Hepatocyte (in vitro differentiated cells): ENCODE measurements around the gene BOLA1. TPM values are rescaled to one million over a fixed set of nuclear protein-coding genes. Genes with fewer than 3 reads are reported as not detected.
A peak's percentile ranks its signal among the peaks of the same experiment; 100 is the strongest.

Experiments used
- DNase-seq: peaks from one replicate; pipeline ENCODE4 v3.0.0-alpha.2; 2016; ENCODE audit warnings: low spot score
- H2AFZ ChIP-seq: fragments of 200-600 bp; sonication (generic); 2 replicates; pipeline ENCODE4 v1.6.0; 2016; ENCODE audit warnings: antibody characterized with exemption, mild to moderate bottlenecking
- H3K27ac ChIP-seq: fragments of 200-600 bp; sonication (generic); 2 replicates; pipeline ENCODE4 v1.5.1; 2016; ENCODE audit warnings: mild to moderate bottlenecking
- H3K27me3 ChIP-seq: fragments of 200-600 bp; sonication (generic); 2 replicates; pipeline ENCODE4 v1.6.1; 2016
- H3K36me3 ChIP-seq: fragments of 200-600 bp; sonication (generic); replicated peaks from 2 replicates; pipeline ENCODE4 v1.5.1; 2016; ENCODE audit warnings: low read depth; ENCODE audit not compliant: insufficient read depth
- H3K4me1 ChIP-seq: fragments of 200-600 bp; sonication (generic); 2 replicates; pipeline ENCODE4 v1.5.1; 2016; ENCODE audit warnings: mild to moderate bottlenecking, moderate library complexity; ENCODE audit not compliant: insufficient read depth
- H3K4me2 ChIP-seq: fragments of 200-600 bp; sonication (generic); 2 replicates; pipeline ENCODE4 v1.6.0; 2016
- H3K4me3 ChIP-seq: fragments of 200-600 bp; sonication (generic); 2 replicates; pipeline ENCODE4 v1.5.1; 2016; ENCODE audit warnings: mild to moderate bottlenecking
- H3K79me2 ChIP-seq: fragments of 200-600 bp; sonication (generic); 2 replicates; pipeline ENCODE4 v1.6.0; 2017; ENCODE audit warnings: mild to moderate bottlenecking
- H3K9me2 ChIP-seq: fragments of 200-600 bp; sonication (generic); replicated peaks from 2 replicates; pipeline ENCODE4 v1.6.0; 2017; ENCODE audit warnings: mild to moderate bottlenecking; ENCODE audit not compliant: insufficient read depth
- H3K9me3 ChIP-seq: fragments of 200-600 bp; sonication (generic); 2 replicates; pipeline ENCODE4 v1.5.1; 2016; ENCODE audit warnings: low read depth, mild to moderate bottlenecking
- H4K20me1 ChIP-seq: fragments of 200-600 bp; sonication (generic); 2 replicates; pipeline ENCODE4 v1.6.0; 2016; ENCODE audit warnings: mild to moderate bottlenecking; ENCODE audit not compliant: insufficient read depth, poor library complexity, severe bottlenecking
- EZH2 ChIP-seq: fragments of 200-600 bp; sonication (generic); IDR thresholded peaks from 2 replicates; pipeline ENCODE4 v1.6.1; 2016; ENCODE audit warnings: antibody characterized with exemption, mild to moderate bottlenecking, borderline replicate concordance
- EZH2phosphoT487 ChIP-seq: fragments of 200-600 bp; sonication (generic); IDR thresholded peaks from one replicate; pipeline ENCODE4 v1.6.1; 2018; ENCODE audit warnings: antibody characterized with exemption, mild to moderate bottlenecking, low read depth, moderate library complexity; ENCODE audit not compliant: unreplicated experiment, severe bottlenecking
- WGBS: methylation state at CpG from one replicate; pipeline ENCODE4 v1.1.6; 2016; ENCODE audit warnings: low lambda C conversion rate; ENCODE audit errors: missing lambda C conversion rate; 5-methylcytosine and 5-hydroxymethylcytosine counted together
- polyA plus RNA-seq: library from polyadenylated mRNA; unstranded; fragments of >200 nt; fragmentation: Nextera tagmentation; extraction: Ambion mirVana; gene quantifications from 2 replicates; pipeline ENCODE4 v1.2.1, GENCODE V29; 2016
- total RNA-seq: library from RNA; depleted of rRNA; stranded (reverse); fragments of >200 nt; gene quantifications from 2 replicates; pipeline ENCODE4 v1.2.3, GENCODE V29; 2014
- TF ChIP-seq, protein P1 (sequence below): fragments of 200-600 bp; sonication (generic); IDR thresholded peaks from 2 replicates; pipeline ENCODE4 v1.5.1; 2016; ENCODE audit warnings: antibody characterized with exemption, mild to moderate bottlenecking; ENCODE audit not compliant: poor library complexity

Gene BOLA1
- total and polyA plus RNA-seq, 2 experiments from 2014 or later: 16.1 to 19.0 TPM

DNA sequence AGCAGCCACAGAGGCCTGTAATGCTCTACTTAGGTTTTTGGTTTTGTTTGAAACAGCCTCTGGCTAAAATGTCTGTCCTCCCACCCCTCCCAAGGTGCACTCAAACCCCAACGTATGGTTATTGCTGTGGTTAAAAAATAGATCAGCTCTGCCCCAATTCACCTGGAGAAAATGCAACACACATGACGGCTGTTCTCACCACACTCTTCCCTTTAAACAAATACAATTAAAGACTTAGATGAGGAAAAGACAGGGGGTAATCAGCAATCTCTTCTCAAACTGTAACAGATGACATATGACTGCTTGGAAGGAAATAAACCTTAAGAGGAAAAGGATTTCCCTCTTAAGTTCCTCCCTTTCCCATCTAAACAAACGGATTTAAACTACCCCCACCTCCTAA is 43.5 kb downstream of the BOLA1 start:
- Histone ChIP-seq H3K4me1 (peaks cover 14% of the 10 kb centered on the region), H3K9me2 (no peaks in the 10 kb centered on the region), H3K79me2 (peaks cover 4% of the 10 kb centered on the region), H3K36me3 (no peaks in the 10 kb centered on the region), H3K9me3 (no peaks in the 10 kb centered on the region), H3K27me3 (no peaks in the 10 kb centered on the region), H3K27ac (peak overlapping the region; percentile 60), H4K20me1 (no peaks in the 10 kb centered on the region), H2AFZ (no peak overlapping the region), H3K4me2 (no peak overlapping the region), H3K4me3 (no peak overlapping the region)
- no peak for DNase-seq
- TF ChIP-seq EZH2phosphoT487 (no peak), EZH2 (no peak)
- TF ChIP-seq, protein P1, sequence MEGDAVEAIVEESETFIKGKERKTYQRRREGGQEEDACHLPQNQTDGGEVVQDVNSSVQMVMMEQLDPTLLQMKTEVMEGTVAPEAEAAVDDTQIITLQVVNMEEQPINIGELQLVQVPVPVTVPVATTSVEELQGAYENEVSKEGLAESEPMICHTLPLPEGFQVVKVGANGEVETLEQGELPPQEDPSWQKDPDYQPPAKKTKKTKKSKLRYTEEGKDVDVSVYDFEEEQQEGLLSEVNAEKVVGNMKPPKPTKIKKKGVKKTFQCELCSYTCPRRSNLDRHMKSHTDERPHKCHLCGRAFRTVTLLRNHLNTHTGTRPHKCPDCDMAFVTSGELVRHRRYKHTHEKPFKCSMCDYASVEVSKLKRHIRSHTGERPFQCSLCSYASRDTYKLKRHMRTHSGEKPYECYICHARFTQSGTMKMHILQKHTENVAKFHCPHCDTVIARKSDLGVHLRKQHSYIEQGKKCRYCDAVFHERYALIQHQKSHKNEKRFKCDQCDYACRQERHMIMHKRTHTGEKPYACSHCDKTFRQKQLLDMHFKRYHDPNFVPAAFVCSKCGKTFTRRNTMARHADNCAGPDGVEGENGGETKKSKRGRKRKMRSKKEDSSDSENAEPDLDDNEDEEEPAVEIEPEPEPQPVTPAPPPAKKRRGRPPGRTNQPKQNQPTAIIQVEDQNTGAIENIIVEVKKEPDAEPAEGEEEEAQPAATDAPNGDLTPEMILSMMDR: no peak
- 52% methylated on average over 3 of the region's 3 CpGs for WGBS

DNA sequence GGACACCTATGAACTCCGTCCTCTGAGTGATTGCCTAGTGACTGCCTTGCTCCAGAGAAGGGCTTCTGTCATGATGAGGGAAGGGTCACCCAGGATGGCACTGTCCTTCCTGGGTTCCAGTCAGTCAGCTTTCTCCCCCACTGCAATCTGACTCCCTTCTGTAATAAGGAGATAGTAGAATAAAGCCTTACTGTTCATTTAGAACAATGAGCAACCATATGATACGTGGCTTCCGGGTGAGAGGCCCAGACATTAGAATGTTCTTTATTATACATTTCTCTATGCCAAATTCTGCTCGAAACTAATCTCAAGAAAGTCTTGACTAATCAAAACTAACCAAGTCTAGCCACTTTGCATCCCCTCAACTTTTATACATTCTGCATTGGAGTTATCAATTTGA is 45.8 kb downstream of the BOLA1 start:
- H3K9me2 ChIP-seq: no peaks in the 10 kb centered on the region
- no peaks in the 10 kb centered on the region for H3K27me3 ChIP-seq
- H3K27ac ChIP-seq: no peak overlapping the region
- H3K4me1 ChIP-seq: no peaks in the 10 kb centered on the region
- DNase-seq: no peak
- no peaks in the 10 kb centered on the region for H3K9me3 ChIP-seq
- H4K20me1 ChIP-seq: no peaks in the 10 kb centered on the region
- peaks cover 4% of the 10 kb centered on the region for H3K79me2 ChIP-seq
- TF ChIP-seq EZH2 (no peak), EZH2phosphoT487 (no peak)
- TF ChIP-seq, protein P1: no peak
- no peak overlapping the region for H2AFZ ChIP-seq
- H3K36me3 ChIP-seq: no peaks in the 10 kb centered on the region
- H3K4me2 ChIP-seq: no peak overlapping the region
- no peak overlapping the region for H3K4me3 ChIP-seq
- WGBS: 95% methylated on average over 4 of the region's 4 CpGs

DNA sequence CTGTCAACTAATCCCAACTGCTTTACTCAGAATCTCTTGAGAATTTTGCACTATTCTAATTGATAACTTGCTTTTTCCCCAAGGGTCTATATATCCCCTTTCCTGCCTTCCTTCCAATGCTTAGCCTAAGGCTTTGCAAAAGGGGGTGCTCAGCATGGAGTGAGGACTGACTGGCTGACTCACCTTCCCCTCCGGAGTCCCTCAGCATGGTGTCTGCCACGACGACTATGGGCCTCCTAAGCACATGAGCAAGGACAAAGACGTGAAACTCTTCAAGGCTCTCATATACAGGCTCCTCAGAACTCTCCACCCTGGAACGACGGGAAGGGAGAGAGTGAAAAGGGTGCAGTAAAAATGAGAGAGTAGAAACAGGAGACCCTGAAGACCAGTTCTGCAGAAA is 50.5 kb downstream of the BOLA1 start:
- no peak overlapping the region for H3K4me3 ChIP-seq
- H3K27ac ChIP-seq: no peak overlapping the region
- TF ChIP-seq EZH2phosphoT487 (no peak), EZH2 (no peak)
- TF ChIP-seq, protein P1: no peak
- WGBS: 80% methylated on average over 6 of the region's 6 CpGs
- H3K27me3 ChIP-seq: no peaks in the 10 kb centered on the region
- no peaks in the 10 kb centered on the region for H3K9me3 ChIP-seq
- H3K4me2 ChIP-seq: no peak overlapping the region
- no peak for DNase-seq
- H2AFZ ChIP-seq: no peak overlapping the region
- no peaks in the 10 kb centered on the region for H3K36me3 ChIP-seq
- H4K20me1 ChIP-seq: no peaks in the 10 kb centered on the region
- H3K4me1 ChIP-seq: no peaks in the 10 kb centered on the region
- no peaks in the 10 kb centered on the region for H3K79me2 ChIP-seq
- no peaks in the 10 kb centered on the region for H3K9me2 ChIP-seq

Other genes starting within 250 kb of the BOLA1 start
- gene FCGR1A, start 116.9 kb upstream of the BOLA1 start, total RNA-seq: 0.07 and 0.24 TPM in 2 replicates
- 0.52 and 1.00 TPM in 2 replicates for gene FCGR1A, start 116.9 kb upstream of the BOLA1 start, polyA plus RNA-seq
- gene SV2A, start 18.3 kb downstream of the BOLA1 start, total RNA-seq: 4.5 and 5.0 TPM in 2 replicates
- 5.5 and 8.9 TPM in 2 replicates for gene SV2A, start 18.3 kb downstream of the BOLA1 start, polyA plus RNA-seq
- gene SF3B4, start 28.2 kb downstream of the BOLA1 start, total RNA-seq: 16.8 and 23.3 TPM in 2 replicates
- 58.6 and 68.0 TPM in 2 replicates for gene SF3B4, start 28.2 kb downstream of the BOLA1 start, polyA plus RNA-seq
- gene MTMR11, start 37.3 kb downstream of the BOLA1 start, total RNA-seq: 34.8 and 37.0 TPM in 2 replicates
- gene MTMR11, start 37.3 kb downstream of the BOLA1 start, polyA plus RNA-seq: 34.0 and 40.2 TPM in 2 replicates
- gene OTUD7B, start 111.2 kb downstream of the BOLA1 start, total RNA-seq: 17.1 and 17.8 TPM in 2 replicates
- 2.8 and 3.6 TPM in 2 replicates for gene OTUD7B, start 111.2 kb downstream of the BOLA1 start, polyA plus RNA-seq
- 35.8 and 37.1 TPM in 2 replicates for gene VPS45, start 168.2 kb downstream of the BOLA1 start, total RNA-seq
- 23.8 and 26.7 TPM in 2 replicates for gene VPS45, start 168.2 kb downstream of the BOLA1 start, polyA plus RNA-seq